Uterus (tissue), 4 donors: ENCODE measurements around the gene ATP11A. TPM values are rescaled to one million over a fixed set of nuclear protein-coding genes. Genes with fewer than 3 reads are reported as not detected.

Source experiments
- DNase-seq, 2 donors: peaks; one replicate each; pipeline ENCODE4 v3.0.0-alpha.2; 2019 to 2020
- H3K27ac ChIP-seq, 2 donors: fragments of 200-600 bp; sonication (generic); 1 replicate in 1 of 2; 2 replicates in 1 of 2; pipeline ENCODE4 v1.5.1; 2016 to 2018
- H3K27me3 ChIP-seq, 2 donors: fragments of 200-600 bp; sonication (generic); one replicate each; pipeline ENCODE4 v1.5.1; 2018 to 2019; ENCODE audit warnings: control low read depth in 1 of 2
- H3K36me3 ChIP-seq, 2 donors: fragments of 200-600 bp; sonication (generic); one replicate each; pipeline ENCODE4 v1.5.1; 2019; ENCODE audit warnings: control low read depth in 1 of 2
- H3K4me1 ChIP-seq, 2 donors: fragments of 200-600 bp; sonication (generic); one replicate each; pipeline ENCODE4 v1.5.1; 2018 to 2019; ENCODE audit warnings: control low read depth in 1 of 2
- H3K4me3 ChIP-seq, 2 donors: fragments of 200-600 bp; sonication (generic); 1 replicate in 1 of 2; 2 replicates in 1 of 2; pipeline ENCODE4 v1.5.1; 2018 to 2019; ENCODE audit warnings: mild to moderate bottlenecking in 1 of 2
- H3K9me3 ChIP-seq, 2 donors: fragments of 200-600 bp; sonication (generic); one replicate each; pipeline ENCODE4 v1.5.1; 2019; ENCODE audit warnings: control low read depth in 1 of 2
- CTCF ChIP-seq, 4 experiments: fragments of 200-600 bp in 2 of 4; fragments of 450-650 bp in 2 of 4; sonication (generic) in 2 of 4; IDR thresholded peaks; one replicate each; pipeline ENCODE4 v1.5.1; 2016 to 2019; ENCODE audit warnings: antibody characterized with exemption in 4 of 4, mild to moderate bottlenecking in 2 of 4, moderate library complexity in 1 of 4
- POLR2A ChIP-seq, 2 donors: fragments of 450-650 bp; IDR thresholded peaks; one replicate each; pipeline ENCODE4 v1.6.1; 2016; ENCODE audit warnings: antibody characterized with exemption in 2 of 2, mild to moderate bottlenecking in 1 of 2, moderate library complexity in 1 of 2
- intact Hi-C: fragments of 100-400 bp; cut with DNase I; formaldehyde crosslinking; loops from one replicate; pipeline ENCODE4 v1.15.1; 2023; ENCODE audit warnings: low total_unique reads
- total RNA-seq, 4 donors: library from RNA; depleted of rRNA in 3 of 4; stranded (reverse); fragments of >200 nt in 3 of 4; gene quantifications; one replicate each; pipeline versions ENCODE4 v1.1.0 to v1.2.4, GENCODE V29; 2014 to 2023
- donor health status: DM: yes; HTN: yes; CAD: no.

ATP11A gene
- total RNA-seq, 4 donors from 2014 or later: 12.8 to 149 (median 22.8) TPM

DNA sequence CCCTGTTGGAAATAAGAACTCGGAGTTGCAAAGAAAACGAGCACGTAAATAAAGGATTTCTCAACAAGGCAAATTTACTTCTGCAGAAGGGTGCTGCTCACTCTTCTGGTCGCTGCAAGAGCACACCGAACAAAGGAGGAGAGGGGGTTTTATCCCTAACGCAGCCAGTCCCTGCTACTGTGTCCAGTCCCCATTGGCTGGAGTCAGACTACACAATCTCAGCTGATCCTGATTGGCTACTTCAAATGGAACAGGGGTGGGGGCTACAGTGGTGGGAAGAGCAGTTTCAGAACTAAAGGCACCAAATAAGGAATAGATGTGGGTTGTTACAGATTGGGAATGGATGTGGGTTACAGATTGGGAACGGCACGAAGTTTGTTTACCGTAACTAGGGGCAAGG lies 215.2 kb downstream of the ATP11A start:
- H3K9me3 ChIP-seq: no peaks in the 10 kb centered on the region
- no peaks in the 10 kb centered on the region for H3K27me3 ChIP-seq
- intact Hi-C loops: no loop called here
- no peaks in the 10 kb centered on the region for H3K4me1 ChIP-seq
- H3K4me3 ChIP-seq: no peak overlapping the region
- TF ChIP-seq CTCF (IDR thresholded peaks at IDR 0.05): no peak
- TF ChIP-seq POLR2A (IDR thresholded peaks at IDR 0.05): no peak
- H3K36me3 ChIP-seq: no peaks in the 10 kb centered on the region
- DNase-seq: no peak
- H3K27ac ChIP-seq: no peak overlapping the region

GRCh38 chr13:112905619-112905989 lies 215.8 kb downstream of the ATP11A start:
- DNase-seq: no peak
- Histone ChIP-seq H3K9me3 (no peaks in the 10 kb centered on the region), H3K27ac (no peak overlapping the region), H3K27me3 (no peaks in the 10 kb centered on the region), H3K4me3 (no peak overlapping the region), H3K4me1 (no peaks in the 10 kb centered on the region), H3K36me3 (no peaks in the 10 kb centered on the region)
- intact Hi-C loops: no loop called here
- TF ChIP-seq POLR2A (IDR thresholded peaks at IDR 0.05) (no peak), CTCF (IDR thresholded peaks at IDR 0.05) (no peak)

GRCh38 chr13:112905990-112906641 lies 216.3 kb downstream of the ATP11A start:
- H3K4me1 ChIP-seq: no peaks in the 10 kb centered on the region
- no peaks in the 10 kb centered on the region for H3K9me3 ChIP-seq
- TF ChIP-seq CTCF (IDR thresholded peaks at IDR 0.05) (no peak), POLR2A (IDR thresholded peaks at IDR 0.05) (no peak)
- no peak overlapping the region for H3K4me3 ChIP-seq
- no peaks in the 10 kb centered on the region for H3K36me3 ChIP-seq
- no peak overlapping the region for H3K27ac ChIP-seq
- intact Hi-C loops: no loop called here
- no peak for DNase-seq
- H3K27me3 ChIP-seq: no peaks in the 10 kb centered on the region

- H3K4me3 ChIP-seq: no peak overlapping the region
- intact Hi-C loops: no loop called here
- H3K27ac ChIP-seq: no peak overlapping the region
- no peaks in the 10 kb centered on the region for H3K4me1 ChIP-seq
- H3K9me3 ChIP-seq: no peaks in the 10 kb centered on the region
- TF ChIP-seq POLR2A (IDR thresholded peaks at IDR 0.05): no peak
- TF ChIP-seq CTCF (IDR thresholded peaks at IDR 0.05): no peak
- no peak for DNase-seq
- H3K27me3 ChIP-seq: no peaks in the 10 kb centered on the region
- H3K36me3 ChIP-seq: no peaks in the 10 kb centered on the region
These were observed 217.4 kb downstream of the ATP11A start for GRCh38 chr13:112907286-112907685.

- H3K4me3 ChIP-seq: no peak overlapping the region
- TF ChIP-seq POLR2A (IDR thresholded peaks at IDR 0.05): no peak
- H3K9me3 ChIP-seq: no peaks in the 10 kb centered on the region
- intact Hi-C loops: no loop called here
- DNase-seq: no peak
- H3K27ac ChIP-seq: no peak overlapping the region
- no peaks in the 10 kb centered on the region for H3K36me3 ChIP-seq
- H3K27me3 ChIP-seq: no peaks in the 10 kb centered on the region
- H3K4me1 ChIP-seq: no peaks in the 10 kb centered on the region
These were observed 218.1 kb downstream of the ATP11A start for GRCh38 chr13:112907871-112908331.

- no peaks in the 10 kb centered on the region for H3K36me3 ChIP-seq
- no peak overlapping the region for H3K4me3 ChIP-seq
- H3K4me1 ChIP-seq: no peaks in the 10 kb centered on the region
- no peak overlapping the region for H3K27ac ChIP-seq
- no peak for DNase-seq
- no peaks in the 10 kb centered on the region for H3K9me3 ChIP-seq
- no peak for TF ChIP-seq POLR2A (IDR thresholded peaks at IDR 0.05)
- TF ChIP-seq CTCF (IDR thresholded peaks at IDR 0.05): no peak
- H3K27me3 ChIP-seq: no peaks in the 10 kb centered on the region
- intact Hi-C loops: no loop called here
These were observed 218.5 kb downstream of the ATP11A start for GRCh38 chr13:112908342-112908741.
